NCI-H446 (cell line): ENCODE data around the gene TOGARAM2.

Experiments used
- DNase-seq, 2 experiments: peaks; one replicate each; lab custom pipeline; 2025; lab: John Stamatoyannopoulos, UW

TOGARAM2 gene

GRCh38 chr2:29053670-29054400, 72.7 kb downstream of the TOGARAM2 start:
- DNase-seq, result no peak

- DNase-seq, result no peak
Measured at GRCh38 chr2:29054430-29054829, 73.3 kb downstream of the TOGARAM2 start.

DNA sequence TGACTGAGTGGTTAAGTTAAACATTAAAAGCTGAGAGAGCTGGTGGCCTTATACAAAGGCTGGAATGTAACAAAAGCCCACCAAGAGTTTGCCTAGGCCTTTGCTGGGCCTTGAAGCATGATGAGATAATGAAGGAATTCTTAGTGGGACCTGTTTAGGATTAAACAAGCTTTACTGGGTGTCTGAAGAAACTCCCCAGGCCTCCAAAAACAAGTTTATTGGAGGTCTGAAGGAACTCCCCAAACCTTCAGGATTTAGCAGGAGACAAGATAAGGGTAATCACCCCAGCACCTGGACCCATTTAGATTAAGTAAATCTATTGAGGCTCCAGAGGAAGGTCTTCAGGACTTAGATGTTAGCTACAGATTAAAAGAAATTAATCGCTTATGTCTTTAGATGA, 74.5 kb downstream of the TOGARAM2 start:
- no peak for DNase-seq

- DNase-seq, result no peak
Measured at GRCh38 chr2:29056452-29056851, 75.4 kb downstream of the TOGARAM2 start.

- DNase-seq, result no peak
Measured at GRCh38 chr2:29057006-29057405, 75.9 kb downstream of the TOGARAM2 start.

DNA sequence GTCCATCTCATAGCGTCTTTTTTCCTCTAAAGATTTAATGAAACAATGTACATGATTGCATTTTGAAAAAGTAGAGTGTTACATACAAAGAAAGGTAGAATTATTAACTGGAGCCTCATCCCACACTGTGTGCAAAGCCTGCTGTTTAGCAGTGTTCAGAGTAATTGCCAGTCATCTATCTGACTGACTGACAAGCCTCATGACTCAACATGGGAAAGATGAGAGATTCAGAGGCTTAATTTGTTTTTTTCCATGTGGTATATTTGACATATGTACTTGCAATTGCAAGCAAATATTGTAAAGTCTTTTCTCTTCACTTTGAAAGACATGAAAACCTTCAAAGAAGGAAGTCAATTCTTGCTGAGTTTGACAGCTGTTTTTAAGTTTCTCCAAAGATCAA, 78.5 kb downstream of the TOGARAM2 start:
- no peak for DNase-seq

DNA sequence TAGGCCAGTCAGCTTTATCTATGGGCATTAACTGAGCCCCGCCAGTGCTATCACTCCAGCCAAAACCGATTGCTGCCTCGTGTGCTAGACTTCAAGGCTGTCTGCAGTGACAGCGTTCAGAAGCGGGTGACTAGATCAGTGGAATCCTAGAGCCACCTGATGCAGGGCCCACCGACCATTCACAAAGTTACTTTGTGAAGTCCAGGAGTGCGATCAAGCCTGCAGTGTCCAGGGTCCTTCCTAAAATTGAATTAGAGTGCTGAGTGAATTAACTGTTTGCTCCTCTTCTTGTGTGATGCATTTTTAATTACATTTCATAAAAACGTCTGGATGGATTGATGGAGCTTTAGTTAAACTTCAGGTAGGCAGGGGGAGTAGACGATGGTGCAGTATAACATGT, 79.3 kb downstream of the TOGARAM2 start:
- DNase-seq, result no peak

DNA sequence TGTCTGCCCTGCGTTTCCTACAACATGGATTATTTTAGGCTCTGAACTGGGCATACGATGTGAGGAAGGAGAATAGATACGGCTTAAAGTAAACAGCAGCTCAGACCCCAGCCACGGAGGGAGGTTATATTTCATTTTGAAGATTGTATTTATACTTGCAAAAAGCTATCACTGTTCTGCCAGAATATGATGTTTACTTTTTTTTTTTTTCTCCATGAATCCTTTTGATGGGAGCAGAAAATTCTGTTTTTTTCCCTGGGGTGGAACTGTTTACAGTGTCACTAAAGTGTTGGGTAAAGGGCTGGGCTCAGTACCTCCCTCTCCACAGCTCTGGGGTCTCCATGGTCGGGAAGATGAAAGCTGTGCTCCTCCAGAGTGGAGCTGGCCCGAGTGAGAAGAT, 80.1 kb downstream of the TOGARAM2 start:
- DNase-seq, result no peak

DNA sequence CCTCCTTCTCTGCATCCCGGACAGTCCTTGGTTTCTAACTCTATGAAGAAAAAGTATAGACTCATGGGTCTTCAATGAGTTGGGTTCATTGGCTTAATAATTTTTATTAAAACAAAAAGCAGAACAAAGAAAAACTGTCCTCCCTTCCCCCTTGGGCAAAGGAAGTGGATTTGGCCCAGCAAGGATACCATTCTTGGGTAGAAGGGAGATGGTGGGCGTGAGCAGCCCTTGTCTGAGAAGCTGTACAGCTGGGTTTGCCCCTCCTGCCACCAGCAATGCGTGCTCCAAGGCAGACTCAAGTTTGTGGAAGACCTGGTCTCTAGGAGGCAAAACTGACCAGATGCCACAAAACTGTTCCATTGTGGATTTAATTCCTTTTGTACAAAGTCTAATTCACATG, 80.5 kb downstream of the TOGARAM2 start:
- DNase-seq, result no peak

DNA sequence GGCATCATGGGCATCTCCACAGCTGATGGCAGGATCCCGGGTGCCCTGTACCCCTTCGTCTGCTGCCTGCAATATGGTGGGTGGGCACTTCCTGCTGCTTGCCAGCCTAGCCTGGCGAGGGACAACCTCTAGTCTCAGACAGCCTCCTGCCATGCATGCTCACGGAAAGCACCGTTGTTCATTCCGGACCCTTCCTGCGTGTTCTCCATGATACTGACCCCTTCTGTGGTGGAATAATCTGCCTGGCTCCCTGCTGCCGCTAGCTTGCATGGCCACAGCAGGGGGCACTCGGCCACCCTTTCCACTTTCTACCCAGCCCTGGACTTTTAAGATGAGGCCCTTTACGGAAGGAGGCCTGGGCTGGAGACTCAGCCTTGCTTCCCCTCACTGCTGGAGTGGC, 81.3 kb downstream of the TOGARAM2 start:
- DNase-seq, result no peak

DNA sequence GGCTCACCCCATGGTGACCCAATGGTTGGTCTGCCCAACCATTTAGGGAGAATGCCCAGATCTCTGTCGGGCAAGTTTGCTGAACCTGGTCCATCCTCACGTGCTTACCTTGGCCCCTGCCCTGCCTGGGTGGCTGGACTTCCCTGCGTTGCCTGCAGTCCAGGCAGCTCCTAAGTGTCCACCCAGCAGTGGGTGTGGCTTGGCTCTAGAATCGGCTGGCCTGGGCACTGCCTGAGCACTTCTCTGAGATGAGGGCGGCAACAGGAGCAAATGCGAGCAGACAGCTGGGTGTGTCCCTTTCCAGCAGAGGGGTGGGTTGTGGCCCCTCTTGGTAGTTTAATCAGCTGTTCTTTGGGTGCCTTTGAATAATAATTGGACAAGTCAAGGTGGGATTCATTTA, 82.0 kb downstream of the TOGARAM2 start:
- no peak for DNase-seq

- peak in 1 of 2 experiments; percentile 35 for DNase-seq
Measured at GRCh38 chr2:29063646-29064345, 82.7 kb downstream of the TOGARAM2 start.

DNA sequence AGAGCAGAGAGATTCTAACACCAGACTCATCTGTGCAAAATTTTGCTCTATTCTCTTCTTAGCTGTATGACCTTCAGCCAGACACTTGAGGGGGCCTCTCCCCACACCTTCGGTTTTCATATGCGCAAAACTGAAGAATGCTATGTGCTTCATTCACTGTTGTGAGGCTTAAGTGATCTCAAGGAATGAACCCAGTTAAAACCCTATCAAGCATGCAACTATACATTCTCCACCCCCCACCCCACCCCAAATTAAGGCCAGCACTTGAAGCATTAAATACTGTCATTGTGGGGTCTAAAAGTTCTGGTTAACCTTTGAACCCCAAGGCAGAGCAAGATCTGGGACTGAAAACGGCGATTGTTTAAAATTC, 83.2 kb downstream of the TOGARAM2 start:
- DNase-seq, result no peak

- DNase-seq, result no peak
Measured at GRCh38 chr2:29064746-29065067, 83.6 kb downstream of the TOGARAM2 start.

- no peak for DNase-seq
Measured at GRCh38 chr2:29065068-29065811, 84.1 kb downstream of the TOGARAM2 start.

- no peak for DNase-seq
Measured at GRCh38 chr2:29066271-29066860, 85.3 kb downstream of the TOGARAM2 start.

GRCh38 chr2:29066997-29067605, 86.0 kb downstream of the TOGARAM2 start:
- DNase-seq, result no peak

GRCh38 chr2:29068513-29068912, 87.4 kb downstream of the TOGARAM2 start:
- DNase-seq, result no peak

GRCh38 chr2:29070526-29070925, 89.4 kb downstream of the TOGARAM2 start:
- no peak for DNase-seq

DNA sequence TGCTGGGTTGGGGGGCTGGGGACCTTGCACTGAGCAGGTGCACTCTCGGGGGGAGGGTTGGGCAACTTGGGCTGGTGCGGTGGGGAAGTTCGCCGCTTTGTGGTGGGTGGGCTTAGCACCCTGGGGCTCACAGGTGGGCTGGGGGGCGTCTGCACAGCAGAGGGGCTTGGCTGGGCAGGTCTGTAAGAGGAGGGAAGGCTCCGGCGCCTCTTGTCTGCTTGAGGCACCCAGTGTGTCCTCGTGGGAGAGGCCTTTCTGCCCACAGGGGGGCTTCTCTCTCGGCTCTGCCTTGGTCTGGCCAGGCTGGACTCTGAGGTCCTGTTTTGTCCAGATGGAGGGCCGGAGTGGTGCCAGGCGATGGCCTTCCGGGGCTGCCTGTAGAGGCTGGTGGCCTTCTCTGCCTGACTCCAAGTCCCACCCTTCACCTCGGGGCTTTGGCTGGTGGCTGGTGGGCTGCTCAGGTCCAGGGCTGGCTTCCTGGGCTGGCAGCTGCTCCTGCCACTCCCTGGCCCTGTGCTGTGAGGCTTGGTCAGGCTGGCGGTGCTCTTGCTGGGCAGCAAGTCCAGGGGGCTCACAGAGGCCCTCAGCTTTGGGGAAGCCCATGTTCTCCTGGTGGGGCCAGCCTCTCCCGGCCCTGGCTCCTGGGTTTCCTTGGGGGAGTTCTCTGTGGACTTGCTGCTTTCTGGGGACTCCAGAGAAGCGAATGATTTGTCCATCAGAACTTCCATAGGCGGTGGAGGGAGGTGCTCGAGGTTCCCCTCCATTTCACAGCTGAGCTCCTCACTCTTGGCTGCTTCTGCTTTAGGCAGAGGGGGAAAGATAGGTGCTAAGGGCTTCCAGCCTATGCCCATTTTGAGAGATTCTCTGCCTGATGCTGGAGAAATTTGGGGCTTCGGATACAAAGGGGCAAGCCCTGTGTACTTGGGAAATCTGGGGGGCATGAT, 90.2 kb downstream of the TOGARAM2 start:
- no peak for DNase-seq

DNA sequence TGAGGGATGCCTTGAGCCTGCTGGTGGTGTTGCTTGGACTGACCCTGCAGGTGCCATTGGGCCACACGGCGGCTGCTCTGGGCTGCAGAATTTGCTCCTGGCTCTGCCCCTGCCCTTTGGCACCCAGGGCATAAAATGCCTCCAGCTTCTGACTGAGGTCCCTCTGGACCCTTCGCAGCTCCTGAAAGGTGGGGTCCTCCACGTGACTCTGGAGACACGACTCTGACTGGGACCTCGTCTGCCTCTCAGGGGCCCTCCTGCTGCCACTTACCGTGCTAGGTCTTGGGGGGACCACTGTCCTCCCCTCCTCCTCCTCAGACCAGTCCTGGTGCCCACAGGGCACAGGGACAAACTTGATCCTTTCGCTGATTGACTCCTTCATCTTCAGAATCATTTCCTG, 91.2 kb downstream of the TOGARAM2 start:
- no peak for DNase-seq
